Kidney epithelial cell (primary cell): Measurements from ENCODE around the gene LRRC56. TPM values are rescaled to one million over a fixed set of nuclear protein-coding genes. Genes with fewer than 3 reads are reported as not detected.

Source experiments
- DNase-seq: peaks from one replicate; pipeline ENCODE4 v3.0.0-alpha.2; 2010; ENCODE audit warnings: low read depth
- H3K27me3 ChIP-seq: 2 replicates; pipeline ENCODE4 v1.6.0; 2011; ENCODE audit warnings: low read length; ENCODE audit not compliant: control insufficient read depth, insufficient read depth
- H3K36me3 ChIP-seq: 2 replicates; pipeline ENCODE4 v1.5.1; 2011; ENCODE audit warnings: low read length; ENCODE audit not compliant: control insufficient read depth, insufficient read depth
- H3K4me3 ChIP-seq: 2 replicates; pipeline ENCODE4 v1.5.1; 2011; ENCODE audit warnings: low read depth, mild to moderate bottlenecking, control low read depth, low read length
- CTCF ChIP-seq: IDR thresholded peaks from 2 replicates; pipeline ENCODE4 v1.5.1; 2011; ENCODE audit warnings: mild to moderate bottlenecking, moderate library complexity, low read length, control low read depth, inconsistent platforms; ENCODE audit not compliant: insufficient read depth, poor library complexity, severe bottlenecking
- total RNA-seq: library from RNA; depleted of rRNA; stranded (reverse); fragments of >200 nt; gene quantifications from 2 replicates; pipeline ENCODE4 v1.2.3, GENCODE V29; 2015

LRRC56 gene
- total RNA-seq, 1 donor from 2014 or later = 1.6 TPM

DNA sequence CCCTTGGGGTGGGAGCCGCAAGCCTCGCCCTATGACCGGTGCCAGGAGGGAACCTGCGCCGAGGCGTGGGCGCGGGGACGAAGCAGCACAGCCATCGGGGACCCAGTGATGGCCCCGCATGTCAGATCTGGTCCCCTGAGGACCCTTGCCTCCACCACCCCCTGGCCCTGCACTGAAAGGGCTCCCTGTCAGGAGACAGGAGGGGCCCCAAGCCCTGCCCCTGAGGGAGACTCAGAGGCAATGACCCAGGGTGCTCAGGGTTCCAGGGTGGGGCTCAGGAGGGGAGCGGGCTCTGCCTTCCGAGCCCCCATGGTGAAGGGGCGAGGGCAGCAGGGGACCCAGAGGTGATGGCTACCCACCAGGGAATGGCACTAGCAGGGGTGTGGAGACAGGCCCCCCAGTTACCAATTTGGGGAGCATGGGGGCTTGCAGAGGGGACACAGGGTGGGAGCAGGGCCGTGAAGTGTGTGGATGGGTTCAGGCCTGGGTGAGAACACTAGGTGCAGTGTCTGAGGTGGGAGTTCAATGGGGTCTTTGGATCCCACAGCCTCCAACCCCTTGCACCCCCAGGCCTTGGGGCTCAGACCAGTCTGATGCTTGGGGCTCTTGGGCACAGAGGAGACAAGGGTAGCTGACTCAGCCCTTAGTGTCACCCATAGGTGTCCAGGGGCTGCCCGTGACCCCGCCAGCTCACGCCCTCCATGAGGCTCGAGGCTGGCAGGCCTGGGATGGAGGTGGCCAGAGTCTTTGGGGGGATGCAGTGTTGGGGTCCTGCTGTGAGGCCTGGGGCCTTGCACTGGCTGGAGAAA is 499 bp downstream of the LRRC56 start:
- no peaks in the 10 kb centered on the region for H3K36me3 ChIP-seq
- H3K4me3 ChIP-seq = peak overlapping the region; percentile 41
- DNase-seq = no peak
- no peaks in the 10 kb centered on the region for H3K27me3 ChIP-seq
- no peak for TF ChIP-seq CTCF

- TF ChIP-seq CTCF = no peak
- DNase-seq = no peak
These were observed 1.2 kb downstream of the LRRC56 start for GRCh38 chr11:538431-539051.

GRCh38 chr11:539971-540481 is 2.7 kb downstream of the LRRC56 start:
- H3K36me3 ChIP-seq = no peaks in the 10 kb centered on the region
- no peaks in the 10 kb centered on the region for H3K27me3 ChIP-seq
- DNase-seq = no peak
- TF ChIP-seq CTCF = no peak
- H3K4me3 ChIP-seq = no peak overlapping the region

More at GRCh38 chr11:538431-539051, 1.2 kb downstream of the LRRC56 start:
- Histone ChIP-seq H3K36me3 (no peaks in the 10 kb centered on the region), H3K4me3 (no peak overlapping the region), H3K27me3 (no peaks in the 10 kb centered on the region)

GRCh38 chr11:540583-541432 is 3.5 kb downstream of the LRRC56 start:
- H3K36me3 ChIP-seq = no peaks in the 10 kb centered on the region
- no peaks in the 10 kb centered on the region for H3K27me3 ChIP-seq
- no peak for TF ChIP-seq CTCF
- no peak overlapping the region for H3K4me3 ChIP-seq
- no peak for DNase-seq

DNA sequence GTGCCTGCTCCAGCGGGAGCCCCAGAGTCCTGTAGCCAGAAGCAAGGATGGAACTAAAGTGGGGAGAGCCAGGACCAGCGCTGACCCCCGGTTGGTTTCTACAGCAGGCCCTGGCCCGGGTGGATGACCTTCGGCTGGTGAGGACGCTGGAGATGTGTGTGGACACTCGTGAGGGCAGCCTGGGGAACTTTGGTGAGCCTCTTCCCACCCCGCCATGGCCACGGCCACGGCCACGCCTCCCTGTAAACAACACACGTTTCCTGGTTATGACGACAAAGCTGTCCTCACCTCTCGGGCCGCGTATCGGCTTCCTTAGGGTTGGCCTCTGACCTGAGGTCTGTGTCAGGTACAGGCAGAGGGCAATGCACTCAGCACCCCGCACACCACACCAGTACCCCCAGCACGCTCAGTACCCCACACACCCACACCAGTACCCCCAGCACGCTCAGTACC is 4.1 kb downstream of the LRRC56 start:
- DNase-seq = no peak
- Histone ChIP-seq H3K27me3 (no peaks in the 10 kb centered on the region), H3K4me3 (no peak overlapping the region), H3K36me3 (no peaks in the 10 kb centered on the region)
- no peak for TF ChIP-seq CTCF
